ENCODE measurements around the gene SLC22A5. TPM values are rescaled to one million over a fixed set of nuclear protein-coding genes. Genes with fewer than 3 reads are reported as not detected.
A peak's percentile ranks its signal among the peaks of the same experiment; 100 is the strongest.

Gene SLC22A5
- total RNA-seq, 2 experiments from 2014 or later: 2.8 to 3.6 TPM

- Mint-ChIP-seq H3K27me3 (no peaks in the 10 kb centered on the region), H3K4me3 (no peak overlapping the region), H3K4me1 (ENCODE audit: low read depth) (peaks cover 78% of the 10 kb centered on the region), H3K9me3 (peaks cover 3% of the 10 kb centered on the region), H3K36me3 (peaks cover 29% of the 10 kb centered on the region), H3K27ac (peak overlapping the region; percentile 21)
- intact Hi-C loops (cut with micrococcal nuclease): no loop called here
- CTCF ChIA-PET: interaction anchor here (1.1 to 2.2 kb wide), 3 partner anchors 9 to 84 kb away, joined by 3 to 12 read pairs (median 6); no protein-coding TSS in a partner anchor
- POLR2A ChIA-PET: interaction anchor here (0.6 to 3.3 kb wide), 5 partner anchors 10 to 1122 kb away, joined by 4 to 14 read pairs (median 6); partner anchors contain the start of gene IRF1
- no peak for DNase-seq
Observed at GRCh38 chr5:132416306-132417009, 46.9 kb downstream of the SLC22A5 start.

- no peak for DNase-seq
- no peak overlapping the region for H3K4me3 Mint-ChIP-seq
- peaks cover 28% of the 10 kb centered on the region for H3K36me3 Mint-ChIP-seq
- CTCF ChIA-PET: interaction anchor here (0.7 to 2.2 kb wide), 5 partner anchors 47 to 84 kb away, joined by 3 to 12 read pairs (median 3); no protein-coding TSS in a partner anchor
- intact Hi-C loops (cut with micrococcal nuclease): no loop called here
- no peaks in the 10 kb centered on the region for H3K27me3 Mint-ChIP-seq
- H3K27ac Mint-ChIP-seq: peak overlapping the region; percentile 18
- POLR2A ChIA-PET: interaction anchor here (0.6 to 3.3 kb wide), 6 partner anchors 9 to 1123 kb away, joined by 4 to 14 read pairs (median 6); partner anchors contain the start of gene IRF1
- H3K9me3 Mint-ChIP-seq: peaks cover 3% of the 10 kb centered on the region
- H3K4me1 Mint-ChIP-seq (ENCODE audit: low read depth): peaks cover 82% of the 10 kb centered on the region
Observed at GRCh38 chr5:132417010-132417439, 47.5 kb downstream of the SLC22A5 start.

GRCh38 chr5:132417461-132417860, 48.0 kb downstream of the SLC22A5 start:
- DNase-seq: no peak
- peak overlapping the region; percentile 18 for H3K27ac Mint-ChIP-seq
- no peaks in the 10 kb centered on the region for H3K27me3 Mint-ChIP-seq
- intact Hi-C loops (cut with micrococcal nuclease): no loop called here
- ChIA-PET POLR2A (interaction anchor here (0.6 to 3.3 kb wide), 5 partner anchors 9 to 1123 kb away, joined by 4 to 14 read pairs (median 6); partner anchors contain the start of gene IRF1), CTCF (interaction anchor here (0.6 to 2.2 kb wide), 10 partner anchors 11 to 85 kb away, joined by 3 to 12 read pairs (median 4); partner anchors contain the start of gene IRF1)
- H3K36me3 Mint-ChIP-seq: peaks cover 28% of the 10 kb centered on the region
- peaks cover 3% of the 10 kb centered on the region for H3K9me3 Mint-ChIP-seq
- H3K4me3 Mint-ChIP-seq: no peak overlapping the region
- peaks cover 84% of the 10 kb centered on the region for H3K4me1 Mint-ChIP-seq (ENCODE audit: low read depth)

- intact Hi-C loops (cut with micrococcal nuclease): no loop called here
- no peak for DNase-seq
- peak overlapping the region; percentile 18 for H3K27ac Mint-ChIP-seq
- no peaks in the 10 kb centered on the region for H3K27me3 Mint-ChIP-seq
- POLR2A ChIA-PET: interaction anchor here (1.5 to 3.3 kb wide), 4 partner anchors 8 to 77 kb away, joined by 6 to 14 read pairs (median 8); partner anchors contain the start of gene IRF1
- peaks cover 3% of the 10 kb centered on the region for H3K9me3 Mint-ChIP-seq
- CTCF ChIA-PET: interaction anchor here (0.6 to 3.3 kb wide), 13 partner anchors 11 to 84 kb away, joined by 3 to 46 read pairs (median 4); partner anchors contain the start of gene IRF1
- peaks cover 86% of the 10 kb centered on the region for H3K4me1 Mint-ChIP-seq (ENCODE audit: low read depth)
- peaks cover 33% of the 10 kb centered on the region for H3K36me3 Mint-ChIP-seq
- no peak overlapping the region for H3K4me3 Mint-ChIP-seq
Observed at GRCh38 chr5:132417889-132418485, 48.5 kb downstream of the SLC22A5 start.

- Mint-ChIP-seq H3K4me1 (ENCODE audit: low read depth) (peaks cover 86% of the 10 kb centered on the region), H3K9me3 (no peaks in the 10 kb centered on the region), H3K36me3 (peaks cover 28% of the 10 kb centered on the region), H3K27ac (peak overlapping the region; percentile 83), H3K4me3 (no peak overlapping the region), H3K27me3 (no peaks in the 10 kb centered on the region)
- no peak for DNase-seq
- intact Hi-C loops (cut with micrococcal nuclease): no loop called here
- ChIA-PET CTCF (interaction anchor here (1.0 to 3.3 kb wide), 8 partner anchors 10 to 83 kb away, joined by 3 to 46 read pairs (median 4); partner anchors contain the start of gene IRF1), POLR2A (interaction anchor here (0.8 to 2.3 kb wide), 2 partner anchors 47 to 76 kb away, joined by 3 to 6 read pairs; no protein-coding TSS in a partner anchor)
Observed at GRCh38 chr5:132418881-132419280, 49.4 kb downstream of the SLC22A5 start.

- Mint-ChIP-seq H3K36me3 (peaks cover 26% of the 10 kb centered on the region), H3K9me3 (no peaks in the 10 kb centered on the region), H3K27me3 (no peaks in the 10 kb centered on the region), H3K4me1 (ENCODE audit: low read depth) (peaks cover 89% of the 10 kb centered on the region), H3K27ac (peak overlapping the region; percentile 83), H3K4me3 (peak overlapping the region; percentile 15)
- peak; percentile 78 for DNase-seq
- CTCF ChIA-PET: interaction anchor here (0.8 to 3.3 kb wide), 28 partner anchors 9 to 222 kb away, joined by 3 to 46 read pairs (median 6); partner anchors contain the start of gene IRF1
- POLR2A ChIA-PET: interaction anchor here (0.6 to 1.7 kb wide), 13 partner anchors 12 to 76 kb away, joined by 3 to 16 read pairs (median 7); partner anchors contain the start of gene IRF1
- intact Hi-C loops (cut with micrococcal nuclease): loop anchor here (10.0 kb wide), 2 partner anchors 785 to 885 kb away; partner anchors contain the start of gene RAPGEF6
Observed at GRCh38 chr5:132419502-132420468, 50.3 kb downstream of the SLC22A5 start.

GRCh38 chr5:132420706-132421272, 51.3 kb downstream of the SLC22A5 start:
- Mint-ChIP-seq H3K4me3 (peak overlapping the region; percentile 14), H3K27me3 (no peaks in the 10 kb centered on the region), H3K9me3 (no peaks in the 10 kb centered on the region), H3K36me3 (peaks cover 26% of the 10 kb centered on the region), H3K27ac (peak overlapping the region; percentile 83), H3K4me1 (ENCODE audit: low read depth) (peaks cover 91% of the 10 kb centered on the region)
- POLR2A ChIA-PET: interaction anchor here (0.6 to 1.7 kb wide), 13 partner anchors 9 to 75 kb away, joined by 3 to 16 read pairs (median 7); partner anchors contain the start of gene IRF1
- intact Hi-C loops (cut with micrococcal nuclease): loop anchor here (1.0 to 10.0 kb wide), 4 partner anchors 8 to 886 kb away; partner anchors contain the start of gene RAPGEF6
- CTCF ChIA-PET: interaction anchor here (0.8 to 3.3 kb wide), 26 partner anchors 10 to 221 kb away, joined by 3 to 46 read pairs (median 6); partner anchors contain the start of gene IRF1
- DNase-seq: peak; percentile 65

GRCh38 chr5:132421462-132421861, 52.0 kb downstream of the SLC22A5 start:
- DNase-seq: no peak
- CTCF ChIA-PET: interaction anchor here (1.3 to 3.3 kb wide), 4 partner anchors 9 to 59 kb away, joined by 10 to 46 read pairs (median 16); no protein-coding TSS in a partner anchor
- intact Hi-C loops (cut with micrococcal nuclease): loop anchor here (1.0 to 10.0 kb wide), 4 partner anchors 9 to 887 kb away; partner anchors contain the start of gene RAPGEF6
- peak overlapping the region; percentile 83 for H3K27ac Mint-ChIP-seq
- peak overlapping the region; percentile 14 for H3K4me3 Mint-ChIP-seq
- H3K36me3 Mint-ChIP-seq: peaks cover 26% of the 10 kb centered on the region
- POLR2A ChIA-PET: interaction anchor here (1.4 to 11.3 kb wide), 6 partner anchors 45 to 74 kb away, joined by 8 to 361 read pairs (median 16); partner anchors contain the start of gene IRF1
- H3K9me3 Mint-ChIP-seq: no peaks in the 10 kb centered on the region
- no peaks in the 10 kb centered on the region for H3K27me3 Mint-ChIP-seq
- H3K4me1 Mint-ChIP-seq (ENCODE audit: low read depth): peaks cover 93% of the 10 kb centered on the region

GRCh38 chr5:132422720-132423437, 53.4 kb downstream of the SLC22A5 start:
- DNase-seq: peak; percentile 57
- Mint-ChIP-seq H3K4me3 (no peak overlapping the region), H3K4me1 (ENCODE audit: low read depth) (peaks cover 95% of the 10 kb centered on the region), H3K27me3 (no peaks in the 10 kb centered on the region), H3K27ac (peak overlapping the region; percentile 82), H3K36me3 (peaks cover 26% of the 10 kb centered on the region), H3K9me3 (no peaks in the 10 kb centered on the region)
- intact Hi-C loops (cut with micrococcal nuclease): loop anchor here (10.0 kb wide), 2 partner anchors 788 to 888 kb away; partner anchors contain the start of gene RAPGEF6
- CTCF ChIA-PET: interaction anchor here (1.0 to 5.0 kb wide), 7 partner anchors 12 to 78 kb away, joined by 3 to 33 read pairs (median 4); partner anchors contain the start of gene IRF1
- POLR2A ChIA-PET: interaction anchor here (1.4 to 11.3 kb wide), 6 partner anchors 13 to 73 kb away, joined by 4 to 361 read pairs (median 60); partner anchors contain the start of gene IRF1
